Measurements from ENCODE around the gene IFNAR2.
"Not testable (repeated sequence)": the region's sequence is repeated elsewhere in the genome, so short reads cannot be mapped to it uniquely, and the experiment has no call there.

The IFNAR2 gene

GRCh38 chr21:33240404-33240803 lies 10.7 kb downstream of the IFNAR2 start:
- H4K20me1 ChIP-seq (ENCODE audit: insufficient read depth, low read length) = peaks cover 3% of the 10 kb centered on the region; the same call in 1 of the 2 replicates
- H3K4me3 ChIP-seq (ENCODE audit: low read length) = no peak overlapping the region
- H3K4me2 ChIP-seq (ENCODE audit: low read length) = no peak overlapping the region
- no peaks in the 10 kb centered on the region for H3K9me3 ChIP-seq (ENCODE audit: insufficient read depth, low read length)
- H3K4me1 ChIP-seq (ENCODE audit: low read length) = peaks cover 43% of the 10 kb centered on the region
- TF ChIP-seq EZH2phosphoT487 (IDR thresholded peaks at IDR 0.05; ENCODE audit: low read depth) (no peak), CTCF (IDR thresholded peaks at IDR 0.05; ENCODE audit: low read depth, low read length) (no peak)
- H3K36me3 ChIP-seq (replicated peaks; ENCODE audit: low read depth, low read length) = peaks cover 30% of the 10 kb centered on the region
- H2AFZ ChIP-seq (ENCODE audit: low read depth, low read length) = no peak overlapping the region
- H3K27ac ChIP-seq (ENCODE audit: low read length) = no peak overlapping the region
- H3K27me3 ChIP-seq (ENCODE audit: low read depth, low read length) = no peaks in the 10 kb centered on the region
- H3K79me2 ChIP-seq (ENCODE audit: low read length) = peaks cover 56% of the 10 kb centered on the region
- H3K9ac ChIP-seq (ENCODE audit: low read length) = no peak overlapping the region

DNA sequence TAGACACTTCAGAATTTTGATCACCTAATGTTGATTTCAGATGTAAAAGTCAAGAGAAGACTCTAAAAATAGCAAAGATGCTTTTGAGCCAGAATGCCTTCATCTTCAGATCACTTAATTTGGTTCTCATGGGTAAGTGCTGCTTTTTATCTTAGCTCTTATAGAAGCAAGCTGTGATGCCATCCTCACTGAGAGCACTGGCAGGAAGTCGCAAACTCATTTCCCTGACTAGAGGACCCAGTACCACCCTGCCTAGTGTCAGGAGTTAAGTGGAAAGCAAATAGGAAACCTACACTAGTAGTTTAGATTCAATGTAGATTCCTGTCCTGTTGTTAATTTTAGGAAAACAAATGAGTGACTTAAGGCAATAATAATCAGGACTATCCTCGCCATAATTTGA lies 12.1 kb downstream of the IFNAR2 start:
- Histone ChIP-seq H3K36me3 (replicated peaks; ENCODE audit: low read depth, low read length) (peaks cover 41% of the 10 kb centered on the region), H3K27me3 (ENCODE audit: low read depth, low read length) (no peaks in the 10 kb centered on the region), H3K9ac (ENCODE audit: low read length) (no peak overlapping the region), H3K27ac (ENCODE audit: low read length) (no peak overlapping the region), H3K4me1 (ENCODE audit: low read length) (peaks cover 35% of the 10 kb centered on the region), H3K9me3 (ENCODE audit: insufficient read depth, low read length) (no peaks in the 10 kb centered on the region), H4K20me1 (ENCODE audit: insufficient read depth, low read length) (no peaks in the 10 kb centered on the region), H3K4me2 (ENCODE audit: low read length) (no peak overlapping the region), H2AFZ (ENCODE audit: low read depth, low read length) (no peak overlapping the region), H3K79me2 (ENCODE audit: low read length) (peaks cover 45% of the 10 kb centered on the region), H3K4me3 (ENCODE audit: low read length) (no peak overlapping the region)
- TF ChIP-seq CTCF (IDR thresholded peaks at IDR 0.05; ENCODE audit: low read depth, low read length) = no peak
- TF ChIP-seq EZH2phosphoT487 (IDR thresholded peaks at IDR 0.05; ENCODE audit: low read depth) = no peak

- not testable (repeated sequence) for H2AFZ ChIP-seq (ENCODE audit: low read depth, low read length); H3K27me3 ChIP-seq (ENCODE audit: low read depth, low read length); H3K9me3 ChIP-seq (ENCODE audit: insufficient read depth, low read length); H4K20me1 ChIP-seq (ENCODE audit: insufficient read depth, low read length); H3K4me2 ChIP-seq (ENCODE audit: low read length); H3K27ac ChIP-seq (ENCODE audit: low read length); H3K9ac ChIP-seq (ENCODE audit: low read length); H3K4me3 ChIP-seq (ENCODE audit: low read length)
- peaks cover 25% of the 10 kb centered on the region for H3K4me1 ChIP-seq (ENCODE audit: low read length)
- H3K79me2 ChIP-seq (ENCODE audit: low read length) = peaks cover 35% of the 10 kb centered on the region
- H3K36me3 ChIP-seq (replicated peaks; ENCODE audit: low read depth, low read length) = peaks cover 48% of the 10 kb centered on the region
Observed at GRCh38 chr21:33242846-33243245, 13.1 kb downstream of the IFNAR2 start.

GRCh38 chr21:33244082-33244778 lies 14.5 kb downstream of the IFNAR2 start:
- no peak overlapping the region for H3K4me2 ChIP-seq (ENCODE audit: low read length)
- no peaks in the 10 kb centered on the region for H3K9me3 ChIP-seq (ENCODE audit: insufficient read depth, low read length)
- no peak overlapping the region for H3K4me3 ChIP-seq (ENCODE audit: low read length)
- H3K27me3 ChIP-seq (ENCODE audit: low read depth, low read length) = no peaks in the 10 kb centered on the region
- peaks cover 26% of the 10 kb centered on the region for H3K79me2 ChIP-seq (ENCODE audit: low read length)
- H3K36me3 ChIP-seq (replicated peaks; ENCODE audit: low read depth, low read length) = peaks cover 55% of the 10 kb centered on the region
- H4K20me1 ChIP-seq (ENCODE audit: insufficient read depth, low read length) = no peaks in the 10 kb centered on the region
- TF ChIP-seq CTCF (IDR thresholded peaks at IDR 0.05; ENCODE audit: low read depth, low read length) (no peak), EZH2phosphoT487 (IDR thresholded peaks at IDR 0.05; ENCODE audit: low read depth) (no peak)
- H3K27ac ChIP-seq (ENCODE audit: low read length) = no peak overlapping the region
- H2AFZ ChIP-seq (ENCODE audit: low read depth, low read length) = no peak overlapping the region
- H3K9ac ChIP-seq (ENCODE audit: low read length) = no peak overlapping the region
- peaks cover 12% of the 10 kb centered on the region for H3K4me1 ChIP-seq (ENCODE audit: low read length)

Measured in OCI-LY3 (cell line).